B cell (primary cell): ENCODE data around the gene MBD3L4. TPM values are rescaled to one million over a fixed set of nuclear protein-coding genes. Genes with fewer than 3 reads are reported as not detected.
"Not testable (repeated sequence)": the region's sequence is repeated elsewhere in the genome, so short reads cannot be mapped to it uniquely, and the experiment has no call there.

ENCODE experiments used
- ATAC-seq: fragments of 200-7000 bp; cut with Tn5 transposase; one replicate; pipeline ENCODE4 v1.10.0; 2021; ENCODE audit warnings: low read depth, mild to moderate bottlenecking, moderate number of reproducible peaks, moderate library complexity
- CTCF ChIA-PET: fragments of 350-600 bp; sonication (Branson Sonifier 250); formaldehyde crosslinking; loops from one replicate; lab custom pipeline; 2021; ENCODE audit warnings: antibody characterized with exemption, inconsistent platforms; lab: Charles Lee
- POLR2A ChIA-PET: fragments of 350-600 bp; sonication (Branson Sonifier 250); formaldehyde crosslinking; loops from one replicate; lab custom pipeline; 2021; ENCODE audit warnings: antibody characterized with exemption; lab: Charles Lee
- DNase-seq: peaks from one replicate; pipeline ENCODE4 v3.0.0; 2013
- H2AFZ ChIP-seq: 2 replicates; pipeline ENCODE4 v1.6.1; 2012; ENCODE audit warnings: mild to moderate bottlenecking, low read depth, low read length; ENCODE audit not compliant: insufficient read depth, poor library complexity, severe bottlenecking
- H3K27ac ChIP-seq, 2 donors: 1 replicate in 1 of 2; 2 replicates in 1 of 2; pipeline ENCODE4 v1.5.1; 2012 to 2013; ENCODE audit warnings: low read length in 2 of 2, mild to moderate bottlenecking in 2 of 2, moderate library complexity in 1 of 2
- H3K27me3 ChIP-seq, 4 experiments: fragments of 200-600 bp in 1 of 4; sonication (generic) in 1 of 4; replicated peaks in 1 of 4; 1 replicate in 2 of 4; 2 replicates in 2 of 4; pipeline versions ENCODE4 v1.6.1 to v1.7.0; 2013 to 2016; ENCODE audit warnings: low read length in 3 of 4, mild to moderate bottlenecking in 2 of 4, mixed read lengths in 1 of 4, moderate library complexity in 1 of 4; ENCODE audit not compliant: insufficient read depth in 4 of 4, control insufficient read depth in 3 of 4; ENCODE audit errors: control extremely low read depth in 1 of 4
- H3K36me3 ChIP-seq, 2 experiments: replicated peaks in 1 of 2; 1 replicate in 1 of 2; 2 replicates in 1 of 2; pipeline versions ENCODE4 v1.6.1 to v1.7.1; 2013; ENCODE audit warnings: low read length in 1 of 2; ENCODE audit not compliant: insufficient read depth in 2 of 2, control insufficient read depth in 1 of 2; ENCODE audit errors: control extremely low read depth in 1 of 2, extremely low read depth in 1 of 2
- H3K4me1 ChIP-seq, 2 donors: fragments of 200-600 bp in 1 of 2; sonication (generic) in 1 of 2; 1 replicate in 1 of 2; 2 replicates in 1 of 2; pipeline versions ENCODE4 v1.5.1 to v1.6.1; 2013 to 2017; ENCODE audit warnings: low read length in 2 of 2; ENCODE audit not compliant: control insufficient read depth in 2 of 2, insufficient read depth in 2 of 2
- H3K4me2 ChIP-seq: replicated peaks from 2 replicates; pipeline ENCODE3; 2012; ENCODE audit warnings: mild to moderate bottlenecking, low read depth, low read length; ENCODE audit not compliant: poor library complexity, severe bottlenecking
- H3K4me3 ChIP-seq, 5 experiments: fragments of 200-600 bp in 1 of 5; sonication (generic) in 1 of 5; 1 replicate in 3 of 5; 2 replicates in 2 of 5; pipeline versions ENCODE4 v1.5.1 to v1.7.0; 2011 to 2016; ENCODE audit warnings: low read length in 4 of 5, mild to moderate bottlenecking in 4 of 5, low read depth in 2 of 5, control low read depth in 1 of 5, moderate library complexity in 1 of 5; ENCODE audit not compliant: insufficient read depth in 1 of 5; ENCODE audit errors: control extremely low read depth in 1 of 5, extremely low read depth in 1 of 5
- H3K79me2 ChIP-seq: fragments of 200-600 bp; sonication (generic); one replicate; pipeline ENCODE4 v1.6.0; 2016; ENCODE audit warnings: low read length; ENCODE audit not compliant: control insufficient read depth, insufficient read depth
- H3K9ac ChIP-seq: fragments of 200-600 bp; sonication (generic); 2 replicates; pipeline ENCODE4 v1.6.1; 2017; ENCODE audit warnings: mild to moderate bottlenecking, low read length, moderate library complexity
- H3K9me3 ChIP-seq, 3 donors: one replicate each; pipeline versions ENCODE4 v1.6.1 to v1.7.1; 2013; ENCODE audit warnings: low read length in 2 of 3; ENCODE audit not compliant: control insufficient read depth in 2 of 3, insufficient read depth in 1 of 3; ENCODE audit errors: control extremely low read depth in 1 of 3
- H4K20me1 ChIP-seq: 2 replicates; pipeline ENCODE4 v1.6.0; 2012; ENCODE audit warnings: mild to moderate bottlenecking, low read length; ENCODE audit not compliant: insufficient read depth, control insufficient read depth, poor library complexity, severe bottlenecking
- H3K27ac Mint-ChIP-seq: one replicate; pipeline ENCODE4 v1.8.0; 2021; ENCODE audit warnings: mixed read lengths
- H3K27me3 Mint-ChIP-seq: one replicate; pipeline ENCODE4 v1.8.0; 2021; ENCODE audit warnings: mixed read lengths
- H3K4me1 Mint-ChIP-seq: one replicate; pipeline ENCODE4 v1.8.0; 2021; ENCODE audit warnings: mixed read lengths
- H3K4me3 Mint-ChIP-seq: one replicate; pipeline ENCODE4 v1.8.0; 2021; ENCODE audit warnings: mixed read lengths
- H3K9me3 Mint-ChIP-seq: one replicate; pipeline ENCODE4 v1.8.0; 2022; ENCODE audit warnings: mixed read lengths; ENCODE audit not compliant: insufficient read depth
- WGBS: methylation state at CpG from one replicate; pipeline ENCODE4 v1.1.5; 2013; ENCODE audit warnings: missing lambda C conversion rate; ENCODE audit not compliant: insufficient coverage; 5-methylcytosine and 5-hydroxymethylcytosine counted together
- intact Hi-C: fragments of 100-400 bp; cut with micrococcal nuclease; formaldehyde crosslinking; loops from one replicate; pipeline ENCODE4 v1.10.0; 2022
- polyA plus RNA-seq: library from polyadenylated mRNA; depleted of rRNA; stranded (reverse); fragments of >200 nt; gene quantifications from 2 replicates; pipeline ENCODE4 v1.2.3, GENCODE V29; 2012
- total RNA-seq, 2 donors: library from RNA; stranded (reverse); fragments of 120-200 nt in 1 of 2; gene quantifications; 1 replicate in 1 of 2; 2 replicates in 1 of 2; pipeline versions ENCODE4 v1.2.3 to v1.2.4, GENCODE V29; 2013 to 2022

MBD3L4 gene
- total and polyA plus RNA-seq, 2 donors (not counting 1 experiment from before 2014, with no cell fraction given) = not detected

DNA sequence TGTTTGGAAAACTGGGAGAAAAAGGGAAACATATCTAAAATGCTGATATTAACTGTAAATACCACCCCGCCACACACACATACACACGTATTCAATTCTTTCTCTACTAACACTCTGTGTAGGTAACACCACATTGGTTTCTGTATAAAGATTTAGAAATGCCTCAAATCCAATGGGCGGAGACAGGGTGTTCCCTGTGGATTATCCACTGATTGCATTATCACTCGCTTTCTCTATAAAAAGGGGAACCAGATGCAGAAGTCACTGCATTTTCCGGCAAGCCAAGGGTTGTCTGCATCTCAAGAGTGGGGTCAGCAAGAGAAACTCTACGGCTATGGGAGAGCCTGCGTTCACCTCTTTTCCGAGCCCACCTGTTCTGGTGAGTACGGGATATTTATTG is 9.7 kb downstream of the MBD3L4 start, which contains the start of gene MBD3L5:
Gene MBD3L5, plus strand, starts transcription at position 301 of the 400 bp plus-strand sequence. Its CDS starts 34 bp downstream, at position 335.
- DNase-seq, H3K4me3 Mint-ChIP-seq, H3K36me3 ChIP-seq, H3K4me3 ChIP-seq, H2AFZ ChIP-seq, H3K9me3 ChIP-seq, H3K4me2 ChIP-seq, CTCF ChIA-PET, POLR2A ChIA-PET, ATAC-seq, H3K9ac ChIP-seq, H3K4me1 Mint-ChIP-seq, H3K4me1 ChIP-seq, H3K79me2 ChIP-seq, H4K20me1 ChIP-seq, H3K27ac Mint-ChIP-seq, H3K27me3 ChIP-seq, H3K27ac ChIP-seq, intact Hi-C loops, H3K9me3 Mint-ChIP-seq, H3K27me3 Mint-ChIP-seq: not testable (repeated sequence)
- WGBS = no CpG with 5 or more reads among the region's 9 CpGs

DNA sequence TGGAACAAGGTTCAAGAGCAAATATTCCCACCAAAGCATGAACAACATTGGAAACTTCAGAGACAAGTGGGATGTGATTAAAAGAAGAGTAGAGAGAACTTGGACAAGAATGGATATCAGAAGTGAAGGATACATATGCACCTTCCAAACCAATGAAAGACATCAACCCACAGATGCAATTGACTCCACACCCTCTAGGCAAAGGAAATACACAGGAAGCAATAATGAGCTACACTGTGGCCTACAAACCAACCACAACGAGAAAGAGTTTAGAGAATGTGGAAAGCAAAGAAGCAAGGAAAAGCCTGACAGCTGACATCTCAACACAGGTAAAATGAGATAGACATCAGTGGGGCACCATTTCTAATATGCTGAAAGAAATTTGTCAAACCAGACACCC is 11.2 kb downstream of the MBD3L4 start:
- H3K27me3 ChIP-seq, H3K27ac ChIP-seq, DNase-seq, H3K4me2 ChIP-seq, H3K4me3 Mint-ChIP-seq, H3K9me3 ChIP-seq, POLR2A ChIA-PET, H4K20me1 ChIP-seq, H3K4me1 ChIP-seq, H2AFZ ChIP-seq, intact Hi-C loops, H3K27me3 Mint-ChIP-seq, H3K4me3 ChIP-seq, H3K36me3 ChIP-seq, H3K27ac Mint-ChIP-seq, H3K79me2 ChIP-seq, H3K4me1 Mint-ChIP-seq, CTCF ChIA-PET, ATAC-seq, H3K9me3 Mint-ChIP-seq, H3K9ac ChIP-seq: not testable (repeated sequence)
- WGBS = no CpG with 5 or more reads among the region's 1 CpG

DNA sequence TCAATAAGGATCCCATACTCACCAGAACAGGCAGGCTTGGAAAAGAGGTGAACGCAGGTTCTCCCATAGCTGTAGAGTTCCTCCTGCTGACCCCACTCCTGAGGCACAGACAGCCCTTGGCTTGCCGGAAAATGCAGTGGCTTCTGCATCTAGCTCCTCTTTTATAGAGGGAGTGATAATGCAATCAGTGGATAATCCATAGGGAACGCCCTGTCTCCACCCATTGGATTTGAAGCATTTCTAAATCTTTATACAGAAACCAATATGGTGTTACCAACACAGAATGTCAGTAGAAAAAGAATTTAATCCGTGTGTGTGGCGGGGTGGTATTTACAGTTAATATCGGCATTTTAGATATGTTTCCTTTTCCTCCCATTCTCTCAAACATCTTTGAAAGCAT is 18.6 kb downstream of the MBD3L4 start, which contains the start of gene MBD3L2B:
Gene MBD3L2B, minus strand, starts transcription at position 101 of the 400 bp plus-strand sequence. Its CDS starts 34 bp downstream, at position 67.
- H3K79me2 ChIP-seq, ATAC-seq, H3K27ac Mint-ChIP-seq, H3K36me3 ChIP-seq, H4K20me1 ChIP-seq, H3K27ac ChIP-seq, H2AFZ ChIP-seq, H3K4me1 ChIP-seq, H3K9ac ChIP-seq, H3K4me1 Mint-ChIP-seq, H3K4me3 Mint-ChIP-seq, H3K4me3 ChIP-seq, H3K4me2 ChIP-seq, H3K9me3 ChIP-seq, DNase-seq, H3K9me3 Mint-ChIP-seq, CTCF ChIA-PET, intact Hi-C loops, POLR2A ChIA-PET, H3K27me3 ChIP-seq: not testable (repeated sequence)
- peaks cover 12% of the 10 kb centered on the region for H3K27me3 Mint-ChIP-seq
- WGBS = no CpG with 5 or more reads among the region's 6 CpGs
